ENCODE data around the gene NOS2.

The NOS2 gene

GRCh38 chr17:27818401-27819105 is 18.2 kb upstream of the NOS2 start:
- no peak for DNase-seq

- no peak for DNase-seq
Measured at GRCh38 chr17:27817731-27818130, 17.4 kb upstream of the NOS2 start.

- DNase-seq = no peak
Measured at GRCh38 chr17:27816946-27817345, 16.6 kb upstream of the NOS2 start.

- DNase-seq = no peak
Measured at GRCh38 chr17:27811961-27812360, 11.6 kb upstream of the NOS2 start.

- no peak for DNase-seq
Measured at GRCh38 chr17:27810902-27811557, 10.7 kb upstream of the NOS2 start.

GRCh38 chr17:27810211-27810901 is 10.0 kb upstream of the NOS2 start:
- peak; percentile 80 for DNase-seq

- no peak for DNase-seq
Measured at GRCh38 chr17:27809555-27809954, 9.2 kb upstream of the NOS2 start.

- peak; percentile 28 for DNase-seq
Measured at GRCh38 chr17:27808628-27809027, 8.3 kb upstream of the NOS2 start.

GRCh38 chr17:27807567-27808470 is 7.5 kb upstream of the NOS2 start:
- DNase-seq = peak; percentile 84

- peak; percentile 90 for DNase-seq
Measured at GRCh38 chr17:27805520-27806146, 5.3 kb upstream of the NOS2 start.

- no peak for DNase-seq
Measured at GRCh38 chr17:27804113-27804512, 3.8 kb upstream of the NOS2 start.

GRCh38 chr17:27802962-27803680 is 2.8 kb upstream of the NOS2 start:
- no peak for DNase-seq

- DNase-seq = no peak
Measured at GRCh38 chr17:27802033-27802432, 1.7 kb upstream of the NOS2 start.

- no peak for DNase-seq
Measured at GRCh38 chr17:27798376-27798775, 2.0 kb downstream of the NOS2 start.

GRCh38 chr17:27797390-27798091 is 2.8 kb downstream of the NOS2 start:
- DNase-seq = no peak

GRCh38 chr17:27793906-27794569 is 6.3 kb downstream of the NOS2 start:
- no peak for DNase-seq

- DNase-seq = peak; percentile 6
Measured at GRCh38 chr17:27793168-27793905, 7.0 kb downstream of the NOS2 start.

GRCh38 chr17:27792095-27792494 is 8.2 kb downstream of the NOS2 start:
- no peak for DNase-seq

- no peak for DNase-seq
Measured at GRCh38 chr17:27788919-27789318, 11.4 kb downstream of the NOS2 start.
